NCI-H1436 (cell line): Measurements from ENCODE around the gene REC114.
"Not testable (repeated sequence)": the region's sequence is repeated elsewhere in the genome, so short reads cannot be mapped to it uniquely, and the experiment has no call there.

Experiments
- DNase-seq: peaks from one replicate; lab custom pipeline; 2025; lab: John Stamatoyannopoulos, UW

REC114 gene

DNA sequence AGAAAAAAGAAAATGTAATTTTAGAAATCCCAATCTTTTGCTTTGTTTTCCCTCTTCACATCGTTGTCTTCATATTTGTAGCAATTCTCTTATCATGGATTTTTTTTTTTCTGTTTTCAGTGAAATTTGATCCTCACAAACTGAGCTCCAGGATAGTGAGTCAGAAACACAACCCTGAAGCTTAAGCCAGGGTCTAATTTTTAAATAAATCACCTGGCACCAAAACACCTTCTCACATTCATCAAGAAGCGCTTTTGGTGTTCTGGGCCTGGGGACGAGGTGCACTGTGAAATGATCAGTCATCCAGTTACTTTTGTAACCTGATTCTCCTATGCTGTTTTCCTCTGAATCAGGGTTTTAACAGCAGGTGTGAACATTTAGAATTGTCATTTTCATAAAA is 87.7 kb downstream of the REC114 start:
- no peak for DNase-seq

DNA sequence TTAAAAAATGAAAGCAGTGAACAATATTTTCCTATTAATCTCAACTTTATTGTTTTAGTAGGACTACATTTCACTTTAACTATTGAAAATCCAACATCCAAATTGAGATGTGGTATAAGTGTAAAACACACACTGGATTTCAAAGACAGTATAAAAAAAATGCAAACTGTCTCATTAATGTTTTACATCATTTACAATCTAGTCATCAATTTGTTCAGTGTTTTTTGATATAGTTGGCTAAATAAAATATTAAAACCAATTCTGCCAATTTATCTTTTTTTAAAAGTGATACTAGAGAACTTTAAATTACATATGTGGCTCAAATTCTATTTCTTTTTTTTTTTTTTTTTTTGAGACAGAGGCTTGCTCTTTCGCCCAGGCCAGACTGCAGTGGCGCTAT is 95.2 kb downstream of the REC114 start:
- DNase-seq = no peak

DNA sequence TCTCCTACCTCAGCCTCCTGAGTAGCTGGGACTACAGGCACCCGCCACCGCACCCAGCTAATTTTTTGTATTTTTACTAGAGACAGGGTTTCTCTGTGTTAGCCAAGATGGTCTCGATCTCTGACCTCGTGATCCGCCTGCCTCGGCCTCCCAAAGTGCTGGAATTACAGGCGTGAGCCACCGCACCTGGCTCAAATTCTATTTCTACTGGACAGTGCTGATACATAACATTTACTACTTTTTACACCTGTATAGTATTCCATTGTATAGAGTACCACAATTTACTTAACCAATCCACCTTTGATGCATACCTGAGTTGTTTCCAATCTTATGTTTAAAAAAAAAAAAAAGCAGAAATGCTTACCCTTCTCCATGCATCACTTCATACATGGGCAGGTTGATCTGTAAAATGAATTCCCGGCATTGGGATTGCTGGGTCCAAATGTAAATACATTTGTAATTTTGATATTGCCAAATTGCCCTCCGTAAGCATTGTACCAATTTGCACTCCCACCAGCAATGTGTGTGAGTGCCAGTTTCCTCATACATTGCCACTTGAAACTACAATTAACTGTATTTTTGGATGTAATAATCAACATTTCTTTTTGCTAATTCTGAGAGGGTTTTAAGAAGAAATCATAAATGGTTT is 95.7 kb downstream of the REC114 start:
- no peak for DNase-seq

DNA sequence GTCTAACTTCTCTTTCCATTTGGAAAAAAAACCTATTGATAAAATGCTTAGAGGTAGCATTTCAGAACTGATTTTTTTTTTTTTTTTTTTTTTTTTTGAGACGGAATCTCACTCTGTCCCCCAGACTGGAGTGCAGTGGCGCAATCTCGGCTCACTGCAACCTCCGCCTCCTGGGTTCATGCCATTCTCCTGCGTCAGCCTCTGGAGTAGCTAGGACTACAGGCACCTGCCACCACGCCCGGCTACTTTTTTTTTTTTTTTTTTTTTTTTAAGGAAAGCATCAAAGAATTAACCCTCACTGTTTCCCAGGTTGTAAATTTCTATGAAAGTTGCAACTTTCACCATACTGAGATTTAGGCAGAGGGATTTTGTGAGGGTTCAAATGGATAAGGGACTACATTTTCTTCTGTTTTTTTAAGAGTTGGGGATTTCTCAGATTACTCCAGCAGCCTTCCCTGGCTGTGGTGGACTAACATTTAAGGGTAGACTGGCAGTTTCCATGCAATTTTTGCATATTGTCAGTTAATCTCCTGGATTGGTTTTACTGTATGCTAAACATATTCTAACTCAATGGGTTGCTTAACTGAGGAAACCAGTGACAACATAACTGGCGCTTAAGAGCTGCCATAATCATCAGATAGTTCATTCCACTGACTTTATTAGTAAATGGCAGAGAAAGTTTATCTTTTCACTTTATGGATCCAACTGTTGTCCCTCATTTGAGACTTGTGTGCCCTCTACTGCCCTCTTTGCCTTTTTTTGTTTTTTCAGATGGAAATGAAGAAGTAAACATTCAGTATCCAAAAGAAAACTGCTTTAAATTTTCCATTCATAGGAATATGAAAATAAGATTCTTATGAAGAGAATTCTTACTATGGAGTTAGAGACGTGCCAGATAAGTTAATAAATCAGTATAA is 96.5 kb downstream of the REC114 start:
- DNase-seq = no peak

DNA sequence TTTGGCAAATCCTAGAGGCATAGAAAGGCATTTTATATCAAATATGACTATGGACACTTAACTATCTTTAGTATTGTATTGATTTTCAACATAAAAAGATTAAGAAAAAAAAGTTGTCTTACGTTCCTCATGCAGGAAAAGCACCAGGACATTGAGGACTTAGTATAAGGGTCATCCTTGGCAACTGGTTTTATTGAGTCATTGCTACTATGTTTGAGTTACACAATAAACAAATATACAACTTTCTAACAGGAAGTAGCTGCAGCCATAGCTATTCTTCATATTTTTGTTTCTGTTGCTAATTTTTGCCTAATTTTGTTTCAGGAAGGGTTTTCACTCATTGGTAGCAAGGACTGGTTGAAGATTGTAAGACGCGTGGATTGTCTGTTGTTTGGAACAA is 97.2 kb downstream of the REC114 start:
- no peak for DNase-seq

DNA sequence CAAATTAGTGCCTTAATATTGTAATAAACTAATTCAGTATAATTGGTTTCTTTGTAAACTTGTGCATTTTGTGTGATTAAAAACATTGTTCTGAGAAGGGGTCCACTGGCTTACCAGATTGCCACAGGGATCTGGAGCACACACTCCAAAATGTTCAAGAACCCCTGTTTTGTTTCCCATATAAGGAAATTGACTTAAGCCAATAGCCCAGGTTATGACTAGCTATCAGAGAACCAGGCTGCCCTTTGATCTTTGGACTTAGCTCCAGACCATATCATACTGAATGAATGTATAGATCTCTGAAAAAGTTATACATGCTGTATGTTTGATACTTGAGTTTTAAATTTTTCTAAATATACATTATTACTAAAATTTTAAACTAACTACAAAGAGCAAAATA is 98.5 kb downstream of the REC114 start:
- DNase-seq = no peak

DNA sequence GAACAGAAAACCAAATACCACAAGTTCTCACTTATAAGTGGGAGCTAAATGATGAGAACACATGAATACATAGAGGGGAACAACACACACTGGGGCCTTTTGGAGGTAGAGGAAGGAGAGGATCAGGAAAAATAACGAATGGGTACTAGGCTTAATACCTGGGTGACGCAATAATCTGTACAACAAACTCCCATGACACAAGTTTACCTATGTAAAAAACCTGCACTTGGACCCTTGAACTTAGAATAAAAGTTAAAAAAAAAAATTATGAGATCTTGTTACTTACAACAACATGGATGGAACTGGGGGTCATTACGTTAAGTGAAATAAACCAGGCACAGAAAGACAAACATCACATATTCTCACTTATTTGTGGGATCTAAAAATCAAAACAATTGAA is 106.0 kb downstream of the REC114 start:
- DNase-seq = not testable (repeated sequence)

DNA sequence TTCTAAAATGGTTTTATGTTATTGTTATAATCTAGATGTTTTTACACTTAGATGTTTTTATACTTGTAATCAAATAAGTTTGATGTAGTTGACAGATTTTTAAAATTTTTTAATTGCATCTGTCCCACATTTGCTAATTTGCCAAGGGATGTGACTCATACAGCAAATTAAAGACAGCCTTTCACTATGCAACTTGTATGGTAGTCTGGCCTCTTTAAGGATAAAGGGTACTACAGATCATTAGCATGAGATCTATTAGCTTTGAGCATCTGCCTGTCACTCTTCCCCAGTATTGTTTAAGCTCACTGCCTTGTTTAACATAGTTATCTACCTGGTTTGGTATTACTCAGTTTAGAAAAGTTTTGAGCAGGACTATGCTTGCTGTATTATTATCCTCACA is 107.2 kb downstream of the REC114 start:
- DNase-seq = no peak

DNA sequence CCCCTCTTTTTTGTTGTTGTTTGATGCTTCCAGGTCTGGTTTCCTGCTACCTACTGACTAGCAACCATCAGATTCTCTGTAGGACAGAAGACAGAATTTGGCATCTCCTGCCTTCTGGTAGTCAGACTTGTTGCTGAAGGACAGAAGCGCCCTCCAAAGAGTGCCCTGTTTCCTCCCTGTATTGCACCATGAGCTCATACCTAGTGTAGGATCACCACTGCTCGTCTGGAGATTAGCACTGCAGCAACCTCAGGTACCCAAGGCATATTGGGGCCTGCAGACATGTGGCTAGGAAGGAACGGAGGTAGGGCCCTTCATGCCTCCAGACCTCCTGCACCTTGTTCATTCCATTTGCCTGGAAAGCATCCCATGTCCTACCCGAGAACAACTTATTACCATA is 112.1 kb downstream of the REC114 start:
- no peak for DNase-seq

DNA sequence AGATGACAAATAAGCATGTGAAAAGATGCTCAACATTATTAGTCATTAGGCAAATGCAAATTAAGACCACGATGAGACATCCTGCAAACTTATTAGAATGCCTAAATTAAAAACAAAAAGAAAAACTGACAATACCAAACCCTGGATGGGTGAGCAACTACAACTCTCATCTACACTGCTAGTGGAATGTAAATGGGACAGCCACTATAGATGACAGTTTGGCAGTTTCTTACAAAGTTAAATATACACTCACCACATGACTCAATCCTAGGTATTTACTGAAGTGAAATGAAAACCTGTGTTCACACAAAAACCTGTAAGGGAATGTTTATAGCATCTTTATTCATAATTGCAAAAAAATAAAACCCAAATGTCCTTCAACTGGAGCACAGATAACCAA is 115.6 kb downstream of the REC114 start:
- no peak for DNase-seq

DNA sequence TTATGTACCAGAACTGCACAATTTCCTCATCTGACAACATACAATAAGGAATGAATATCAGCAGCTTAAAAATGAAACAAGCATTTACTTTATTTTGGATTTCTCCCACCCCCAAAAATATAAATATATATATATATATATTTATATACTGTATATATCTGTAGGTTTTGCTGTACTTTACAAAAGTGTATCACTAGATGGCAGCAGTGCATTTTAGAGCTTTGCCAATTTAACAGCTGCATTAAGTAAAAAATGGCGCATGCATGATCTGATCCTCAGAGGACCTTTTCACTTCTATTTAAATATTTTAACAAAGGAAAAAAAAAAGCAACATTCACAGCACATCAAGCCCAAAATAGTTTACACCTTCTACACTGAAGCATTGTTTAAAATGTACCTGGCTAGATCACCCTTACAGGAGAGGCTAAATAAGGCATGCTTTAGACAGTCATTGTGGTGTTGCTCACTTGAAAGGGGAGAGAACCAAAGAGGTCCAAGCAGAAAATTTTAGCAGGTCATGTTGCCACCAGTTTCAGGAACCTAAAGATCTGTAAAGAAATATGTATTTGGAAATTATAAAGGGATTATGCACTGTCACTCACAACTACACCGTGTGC is 117.6 kb downstream of the REC114 start:
- DNase-seq = peak; percentile 65

DNA sequence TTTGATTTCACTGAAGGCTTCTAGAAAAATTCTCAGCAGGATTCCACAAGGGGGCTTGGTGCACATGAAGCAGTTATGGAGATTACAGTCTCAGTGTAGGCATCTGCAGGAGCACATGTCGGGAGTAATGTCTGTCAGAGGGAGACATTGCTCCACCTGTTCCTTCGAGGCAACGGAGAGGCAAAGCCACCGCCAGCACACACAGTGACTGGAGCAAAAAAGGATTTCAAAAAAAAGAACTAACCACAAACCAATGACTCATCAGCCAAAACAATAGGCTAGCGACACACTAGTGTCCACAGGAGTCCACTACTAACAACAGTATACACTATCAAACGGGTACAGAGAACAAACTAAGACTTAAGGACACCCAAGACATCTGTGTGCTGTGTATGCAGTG is 121.3 kb downstream of the REC114 start:
- no peak for DNase-seq

DNA sequence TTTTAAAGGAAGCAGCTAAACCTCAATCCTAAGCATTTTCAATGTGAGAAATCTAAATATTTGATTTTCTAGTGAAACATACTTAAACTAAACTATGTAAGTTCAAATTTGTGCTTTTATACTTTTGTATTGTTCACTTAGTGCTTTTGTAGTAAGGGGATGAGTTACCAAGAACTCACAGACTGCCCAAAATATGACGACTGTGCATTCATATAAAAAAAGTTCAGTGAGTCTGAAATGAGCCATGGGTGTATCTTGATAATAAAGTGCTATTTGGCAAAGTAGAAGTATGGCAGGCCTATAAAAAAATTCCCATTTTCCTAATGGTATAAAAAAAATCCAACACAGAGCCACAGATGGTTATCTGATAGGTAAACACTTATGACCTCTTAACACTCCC is 124.1 kb downstream of the REC114 start:
- DNase-seq = no peak

DNA sequence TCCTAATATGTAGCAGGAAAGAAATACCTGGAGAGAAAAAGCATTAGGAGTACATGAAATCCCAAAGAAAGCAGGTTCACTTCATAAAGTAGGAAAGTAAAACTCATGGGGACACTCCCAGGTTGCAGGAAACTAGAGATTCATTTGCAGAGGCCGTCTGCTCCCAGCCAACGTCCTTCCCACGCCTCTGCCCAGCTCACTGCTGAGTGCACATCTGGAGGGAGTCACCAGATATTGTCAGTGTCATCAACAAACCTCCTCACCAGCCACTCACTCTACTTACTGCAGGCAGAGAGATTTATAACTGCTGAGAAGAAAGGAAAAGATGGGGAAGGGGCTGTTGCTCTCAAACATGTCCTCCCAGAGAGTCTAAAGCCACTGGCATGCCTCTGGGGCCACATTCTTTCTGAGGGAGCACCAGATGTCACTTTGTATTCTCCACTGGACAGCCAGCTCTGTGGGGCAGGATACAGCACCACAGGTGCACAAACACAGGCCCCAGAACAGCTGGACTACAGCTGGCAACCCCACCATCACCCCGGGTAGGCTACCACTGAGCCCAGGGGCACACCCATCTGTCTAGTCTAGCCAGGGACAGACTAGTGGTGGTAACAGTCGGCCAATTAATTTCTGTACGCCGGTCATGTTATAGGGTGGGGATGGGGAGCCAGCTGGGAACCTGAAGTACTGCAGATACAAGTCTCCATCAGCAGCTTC is 125.8 kb downstream of the REC114 start:
- DNase-seq = no peak

DNA sequence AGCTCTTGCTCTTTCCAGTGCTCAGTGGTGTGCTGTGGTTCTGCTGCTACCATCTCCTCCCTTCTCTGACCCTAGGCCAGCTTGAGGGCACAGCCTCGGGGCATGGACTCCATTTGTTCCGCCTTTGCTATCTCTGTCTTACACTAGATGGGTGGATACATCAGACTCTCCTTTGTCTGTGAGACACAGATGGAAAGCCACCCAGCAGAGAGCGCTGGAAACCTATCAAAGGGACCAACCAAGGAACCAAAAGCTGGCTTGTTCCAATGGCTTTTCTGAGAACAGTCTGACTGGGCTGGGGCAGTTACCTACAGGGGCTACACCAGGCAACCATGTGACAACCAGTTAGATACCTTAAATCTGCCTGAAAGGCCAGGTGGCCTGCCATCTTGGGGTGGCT is 126.4 kb downstream of the REC114 start:
- no peak for DNase-seq

DNA sequence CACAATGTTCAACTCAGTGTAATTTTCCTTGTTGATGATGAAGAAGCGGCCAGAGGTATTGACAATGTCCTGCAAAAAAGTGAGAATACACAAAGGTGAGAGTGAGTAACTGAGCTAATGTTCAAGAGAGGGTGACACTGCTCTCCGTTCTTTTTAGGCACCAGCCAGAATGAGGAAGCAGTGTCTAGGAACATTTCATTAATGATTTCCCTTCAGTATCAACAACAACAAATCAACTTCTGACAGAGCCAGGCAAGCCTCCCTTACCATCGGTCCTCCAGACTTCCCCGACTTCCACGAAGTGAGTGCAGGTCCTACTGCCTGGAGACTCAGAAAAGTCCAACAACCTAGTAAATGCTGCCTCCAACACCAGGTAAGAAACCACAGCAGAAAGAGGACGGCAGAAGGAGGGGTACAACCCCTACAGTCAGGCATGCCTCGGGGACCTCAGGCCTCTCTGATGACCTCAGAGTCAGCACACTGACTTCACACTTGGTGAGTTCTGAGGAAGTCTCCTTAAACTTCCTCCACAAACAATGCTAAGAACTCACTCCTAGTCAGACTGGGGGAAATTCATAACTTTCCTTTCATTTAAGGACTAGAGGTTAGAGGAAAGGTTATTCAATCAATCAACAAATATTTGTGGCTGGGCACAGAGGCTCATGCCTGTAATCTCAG is 127.5 kb downstream of the REC114 start:
- DNase-seq = no peak

DNA sequence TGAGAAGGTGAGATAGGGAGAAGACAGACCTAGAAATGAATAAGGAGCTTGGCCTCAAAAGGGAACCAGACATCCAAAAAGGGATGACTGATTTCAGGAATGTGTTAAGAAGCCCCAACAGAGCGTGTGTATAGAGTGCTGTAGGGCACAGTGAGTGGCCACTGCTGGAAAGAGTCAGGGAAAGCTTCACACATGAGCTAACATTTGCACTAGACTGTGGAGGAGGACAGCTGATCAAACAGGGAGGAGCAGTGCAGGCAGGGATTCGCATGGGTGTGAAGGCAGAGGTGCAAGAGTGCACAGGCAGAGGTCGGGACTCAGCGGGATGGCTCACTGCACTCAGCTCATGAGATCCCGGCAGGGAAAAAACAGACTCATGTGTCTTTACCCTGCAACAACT is 128.4 kb downstream of the REC114 start:
- no peak for DNase-seq

DNA sequence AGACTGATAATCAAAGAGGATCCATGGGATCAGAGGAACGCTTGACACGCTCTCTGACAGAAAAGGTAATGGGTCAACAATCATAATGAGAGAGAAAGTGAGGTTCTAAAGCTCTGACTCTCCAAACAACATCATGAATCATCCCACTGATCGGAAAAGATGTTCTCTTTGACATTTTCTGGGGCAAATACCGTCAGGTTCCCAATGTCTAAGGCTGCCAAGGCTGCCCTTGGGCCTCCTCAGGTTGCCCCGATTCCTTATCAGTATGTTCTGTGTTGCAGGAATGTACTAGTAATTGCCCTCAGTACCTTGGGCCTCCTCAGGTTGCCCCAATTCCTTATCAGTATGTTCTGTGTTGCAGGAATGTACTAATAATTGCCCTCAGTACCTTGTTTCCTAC is 129.3 kb downstream of the REC114 start:
- no peak for DNase-seq

DNA sequence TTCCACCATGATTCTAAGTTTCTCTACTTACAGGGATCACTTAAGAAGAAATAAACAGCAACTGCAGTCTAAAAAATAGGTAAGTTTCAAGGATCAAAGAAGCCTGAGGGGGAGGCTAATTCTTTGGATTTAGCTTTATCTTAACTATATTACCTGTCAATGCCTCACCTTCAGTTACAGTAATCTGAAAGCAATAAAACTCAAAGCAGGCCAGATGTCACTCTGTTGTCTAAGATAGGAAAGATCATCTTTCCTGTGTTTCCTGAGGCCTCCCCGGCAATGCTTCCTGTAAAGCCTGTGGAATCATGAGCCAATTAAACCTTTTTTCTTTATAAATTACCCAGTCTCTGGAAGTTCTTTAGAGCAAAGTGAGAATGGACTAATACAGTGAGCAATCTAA is 130.1 kb downstream of the REC114 start:
- no peak for DNase-seq

DNA sequence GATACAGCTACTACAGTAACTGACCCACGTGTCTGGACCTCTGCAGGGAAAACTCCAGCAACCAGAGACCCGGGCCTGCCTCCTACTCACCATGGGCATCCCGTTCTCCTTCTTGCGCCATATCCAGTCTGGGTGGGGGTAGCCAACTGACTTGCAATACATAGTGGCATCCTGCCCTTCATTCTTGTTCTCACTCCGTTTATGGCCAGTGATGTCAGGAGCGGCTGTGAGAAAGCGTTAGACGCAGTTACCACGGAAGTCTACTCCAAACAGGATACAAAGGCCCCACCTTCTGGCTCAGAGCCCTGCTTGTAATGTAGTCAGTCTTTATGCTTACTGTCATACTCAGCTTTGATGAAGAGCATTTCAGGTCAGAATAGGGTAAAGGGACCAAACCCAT is 130.6 kb downstream of the REC114 start:
- DNase-seq = no peak

DNA sequence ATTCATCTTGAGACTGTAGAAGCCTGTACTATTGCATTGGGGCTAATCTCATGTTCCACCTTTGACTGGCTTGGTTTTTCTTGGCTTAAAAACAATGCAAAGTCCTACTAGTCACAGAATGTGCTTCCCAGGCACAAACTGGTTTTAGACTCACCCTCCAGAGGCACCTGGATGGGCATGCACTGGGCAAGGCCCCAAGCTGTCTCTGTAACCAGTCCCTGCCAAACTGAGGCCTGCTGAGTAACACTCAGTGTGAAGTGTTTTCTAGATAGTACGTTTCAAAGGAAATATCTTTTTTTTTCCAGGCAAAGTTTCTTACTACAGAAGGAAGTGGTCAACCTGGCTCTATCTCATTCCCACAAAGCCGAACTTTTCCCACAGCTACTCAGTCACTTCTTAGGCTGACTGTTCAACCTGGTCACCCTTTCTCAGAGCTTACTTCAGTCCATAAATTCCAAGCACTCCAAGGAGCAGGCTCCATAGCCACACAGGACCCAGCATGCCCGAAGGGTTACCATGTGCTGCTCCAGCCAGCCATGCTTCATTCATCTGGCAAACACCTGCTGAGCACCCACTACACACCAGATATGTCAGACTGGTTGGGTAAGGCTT is 132.8 kb downstream of the REC114 start:
- DNase-seq = no peak

DNA sequence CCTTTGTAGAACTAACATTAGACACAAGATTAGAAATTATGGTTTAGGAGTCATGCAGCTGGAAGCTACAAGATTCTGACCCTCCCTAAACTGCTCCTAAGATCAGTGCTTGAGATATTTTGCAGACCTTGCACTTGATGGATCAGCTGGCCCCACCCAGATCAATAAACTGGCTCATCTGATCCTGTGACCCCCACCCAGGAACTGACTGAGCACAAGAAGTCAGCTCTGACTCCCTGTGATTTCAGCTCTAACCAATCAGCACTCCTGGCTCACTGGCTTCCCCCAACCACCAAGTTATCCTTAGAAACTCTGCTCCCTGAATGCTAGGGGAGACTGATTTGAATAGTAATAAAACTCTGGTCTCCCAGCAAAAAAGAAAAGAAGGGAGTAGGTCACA is 134.6 kb downstream of the REC114 start:
- not testable (repeated sequence) for DNase-seq
